Measurements from ENCODE around the gene MRPL32.

Gene MRPL32

GRCh38 chr7:42964849-42965805 is 33.0 kb downstream of the MRPL32 start:
- FAIRE-seq (no peak), DNase-seq (ENCODE audit: low spot score) (no peak)

- DNase-seq (ENCODE audit: low spot score) (no peak), FAIRE-seq (no peak)
Measured at GRCh38 chr7:42967391-42967790, 35.2 kb downstream of the MRPL32 start.

GRCh38 chr7:42972699-42973500 is 40.7 kb downstream of the MRPL32 start:
- FAIRE-seq (peak; percentile 86), DNase-seq (ENCODE audit: low spot score) (peak; percentile 80)

GRCh38 chr7:42976371-42976770 is 44.2 kb downstream of the MRPL32 start:
- no peak for DNase-seq (ENCODE audit: low spot score)
- FAIRE-seq = no peak

- no peak for FAIRE-seq
- DNase-seq (ENCODE audit: low spot score) = no peak
Measured at GRCh38 chr7:42978496-42978895, 46.3 kb downstream of the MRPL32 start.

GRCh38 chr7:42980084-42980483 is 47.9 kb downstream of the MRPL32 start:
- FAIRE-seq = no peak
- no peak for DNase-seq (ENCODE audit: low spot score)

GRCh38 chr7:42980514-42980913 is 48.3 kb downstream of the MRPL32 start:
- no peak for DNase-seq (ENCODE audit: low spot score)
- FAIRE-seq = no peak

GRCh38 chr7:42981601-42982000 is 49.4 kb downstream of the MRPL32 start:
- no peak for DNase-seq (ENCODE audit: low spot score)
- FAIRE-seq = no peak

- DNase-seq (ENCODE audit: low spot score) (peak; percentile 59), FAIRE-seq (no peak)
Measured at GRCh38 chr7:42982604-42983115, 50.5 kb downstream of the MRPL32 start.

GRCh38 chr7:42984137-42984536 is 52.0 kb downstream of the MRPL32 start:
- FAIRE-seq = no peak
- DNase-seq (ENCODE audit: low spot score) = no peak

GRCh38 chr7:42986213-42986612 is 54.0 kb downstream of the MRPL32 start:
- FAIRE-seq (no peak), DNase-seq (ENCODE audit: low spot score) (no peak)

- no peak for DNase-seq (ENCODE audit: low spot score)
- no peak for FAIRE-seq
Measured at GRCh38 chr7:42986781-42987248, 54.6 kb downstream of the MRPL32 start.

All from RCC 7860 (cell line).